ENCODE results near the gene ART1.
"Not testable (repeated sequence)": the region's sequence is repeated elsewhere in the genome, so short reads cannot be mapped to it uniquely, and the experiment has no call there.

ART1 gene

DNA sequence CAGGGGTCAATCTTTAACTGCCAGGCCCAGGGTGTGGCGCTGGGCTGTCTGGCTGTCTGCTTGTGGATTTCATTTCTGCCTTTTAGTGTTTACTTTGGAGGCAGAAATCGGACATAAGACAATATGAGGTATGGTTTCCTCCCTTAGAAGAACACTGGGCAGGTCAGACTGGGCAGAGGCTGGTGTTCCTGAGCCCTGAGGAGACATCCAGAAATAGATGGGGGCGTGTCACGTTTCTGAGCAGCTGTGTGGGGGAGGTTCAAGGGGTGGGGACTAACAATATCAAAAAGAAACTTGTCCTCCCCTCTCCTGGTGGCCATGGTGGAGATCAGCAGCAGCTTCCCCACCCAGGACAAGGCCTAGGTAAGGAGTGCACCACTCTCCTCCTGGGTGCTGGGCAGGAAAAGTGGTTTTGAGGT is at the start of gene ART1:
Gene ART1 (plus strand): TSS at position 312 of the 419 bp plus-strand sequence. CDS start 14,086 bp downstream, outside the sequence.
- no peak for DNase-seq (ENCODE audit: low read depth, low spot score)

- DNase-seq (ENCODE audit: low read depth, low spot score): not testable (repeated sequence)
Measured at GRCh38 chr11:3597743-3598142, 47.2 kb upstream of the ART1 start.

GRCh38 chr11:3600201-3600600 is 44.7 kb upstream of the ART1 start:
- not testable (repeated sequence) for DNase-seq (ENCODE audit: low read depth, low spot score)

DNA sequence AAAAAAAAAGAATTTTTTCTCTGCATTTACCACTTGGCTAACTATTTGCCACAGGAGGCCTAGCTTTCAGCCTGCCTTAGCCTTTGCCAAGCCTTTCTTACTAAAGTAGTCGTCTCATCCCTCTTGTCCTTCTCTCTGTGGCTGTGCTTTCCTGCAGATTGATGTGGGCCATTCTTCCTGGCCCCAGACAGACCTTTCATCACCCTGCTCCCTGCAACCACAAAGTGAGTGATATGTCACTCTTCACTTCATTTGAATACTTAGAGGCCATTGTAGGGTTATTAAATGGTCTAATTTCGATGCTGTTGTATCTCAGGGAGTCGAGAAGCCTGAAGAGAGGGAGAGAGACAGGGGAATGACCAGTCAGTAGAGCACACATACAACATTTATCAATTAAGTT is 40.8 kb upstream of the ART1 start:
- DNase-seq (ENCODE audit: low read depth, low spot score): no peak

- DNase-seq (ENCODE audit: low read depth, low spot score): no peak
Measured at GRCh38 chr11:3605283-3605662, 39.7 kb upstream of the ART1 start.

DNA sequence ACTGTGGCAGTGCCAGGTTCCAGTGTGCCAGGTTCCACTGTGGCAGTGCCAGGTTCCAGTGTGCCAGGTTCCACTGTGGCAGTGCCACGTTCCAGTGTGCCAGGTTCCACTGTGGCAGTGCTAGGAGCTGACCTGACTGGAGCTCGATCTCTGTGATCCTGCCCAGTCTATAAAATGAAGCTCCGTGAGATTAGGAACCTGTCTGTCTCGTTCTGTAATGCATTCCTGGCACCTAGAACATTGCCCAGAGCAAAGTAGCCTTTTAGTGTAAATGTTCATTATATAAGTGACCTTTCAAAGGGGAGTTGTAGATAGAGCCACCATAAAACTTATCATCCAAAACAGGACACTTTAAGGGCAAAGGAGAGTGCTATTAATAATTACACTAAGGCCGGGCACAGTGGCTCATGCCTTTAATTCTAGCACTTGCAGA is 39.1 kb upstream of the ART1 start:
- DNase-seq (ENCODE audit: low read depth, low spot score): no peak

- no peak for DNase-seq (ENCODE audit: low read depth, low spot score)
Measured at GRCh38 chr11:3609416-3610265, 35.3 kb upstream of the ART1 start.

- no peak for DNase-seq (ENCODE audit: low read depth, low spot score)
Measured at GRCh38 chr11:3610846-3611245, 34.1 kb upstream of the ART1 start.

DNA sequence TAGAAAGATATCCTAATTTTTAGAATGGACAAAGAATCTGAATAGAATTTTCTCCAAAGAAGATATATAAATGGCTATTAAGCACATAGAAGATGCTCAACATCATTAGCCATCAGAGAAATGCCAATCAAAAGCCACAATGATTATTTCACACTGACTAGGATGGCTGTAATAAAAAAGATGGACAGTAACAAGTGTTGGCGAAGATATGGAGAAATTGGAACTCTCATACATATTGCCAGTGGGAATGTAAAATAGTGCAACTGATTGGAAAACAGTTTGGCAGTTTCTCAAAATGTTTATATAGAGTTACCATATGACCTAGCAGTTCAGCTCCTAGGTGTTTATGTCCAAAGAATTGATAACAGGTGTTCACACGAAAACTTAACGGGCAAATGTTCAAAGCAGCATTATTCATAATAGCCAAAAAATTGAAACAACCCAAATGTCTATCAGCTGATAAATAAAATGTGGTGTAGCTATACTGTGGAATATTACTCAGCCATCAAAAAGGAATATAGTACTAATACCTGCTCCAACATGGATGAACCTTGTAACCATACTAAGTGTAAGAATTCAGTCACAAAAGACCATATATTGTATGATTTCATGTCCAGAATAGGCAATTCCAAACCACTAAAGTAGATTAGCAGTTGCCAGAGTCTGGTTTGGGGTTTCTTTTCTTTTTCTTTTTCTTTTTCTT is 32.8 kb upstream of the ART1 start:
- no peak for DNase-seq (ENCODE audit: low read depth, low spot score)

- no peak for DNase-seq (ENCODE audit: low read depth, low spot score)
Measured at GRCh38 chr11:3613998-3614741, 30.8 kb upstream of the ART1 start.

DNA sequence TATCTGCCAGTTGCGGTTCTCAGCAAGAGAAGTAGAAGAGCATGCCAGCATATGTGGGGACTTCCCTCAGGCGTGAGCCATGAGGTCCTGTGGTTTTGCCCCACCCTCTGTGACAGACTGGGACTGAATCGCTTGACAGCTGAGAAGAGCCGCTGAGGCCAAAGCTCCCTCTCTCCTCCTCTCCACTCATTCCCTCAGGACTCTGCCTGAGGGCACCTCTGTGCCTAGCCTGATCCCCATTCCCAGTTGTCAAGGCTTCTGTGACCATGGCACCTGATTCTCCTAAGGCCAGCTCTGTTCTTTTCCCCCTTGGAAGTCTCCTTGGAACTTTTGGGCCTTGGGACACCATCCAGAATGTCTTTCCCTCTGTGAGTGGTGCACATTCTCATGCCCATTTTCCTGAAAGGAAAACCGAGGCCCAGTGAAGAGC is 30.2 kb upstream of the ART1 start:
- DNase-seq (ENCODE audit: low read depth, low spot score): no peak

GRCh38 chr11:3615998-3616397 is 28.9 kb upstream of the ART1 start:
- no peak for DNase-seq (ENCODE audit: low read depth, low spot score)

DNA sequence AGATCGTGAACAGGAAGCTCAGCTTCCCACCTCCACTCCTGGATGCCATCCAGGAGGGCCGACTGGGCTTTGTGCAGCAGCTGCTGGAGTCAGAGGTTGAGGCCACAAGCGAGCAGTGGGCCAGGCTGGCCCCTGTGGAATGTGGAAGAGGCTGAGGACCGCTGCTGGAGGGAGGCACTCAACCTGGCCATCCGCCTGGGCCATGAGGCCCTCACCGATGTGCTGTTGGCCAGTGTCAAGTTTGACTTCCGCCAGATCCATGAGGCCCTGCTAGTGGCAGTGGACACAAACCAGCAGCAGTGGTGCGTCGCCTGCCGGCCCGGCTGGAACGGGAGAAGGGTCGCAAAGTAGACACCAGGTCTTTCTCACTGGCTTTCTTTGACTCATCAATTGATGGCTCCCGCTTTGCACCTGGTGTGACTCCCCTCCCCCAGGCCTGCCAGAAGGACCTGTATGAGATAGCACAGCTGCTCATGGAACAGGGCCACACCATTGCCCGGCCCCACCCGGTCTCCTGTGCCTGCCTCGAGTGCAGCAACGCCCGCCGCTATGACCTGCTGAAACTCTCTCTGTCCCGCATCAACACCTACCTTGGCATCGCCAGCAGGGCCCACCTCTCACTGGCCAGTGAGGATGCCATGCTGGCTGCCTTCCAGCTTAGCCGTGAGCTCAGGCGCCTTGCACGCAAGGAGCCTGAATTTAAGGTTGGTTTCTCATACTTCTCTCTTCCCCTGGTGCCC is 28.0 kb upstream of the ART1 start:
- DNase-seq (ENCODE audit: low read depth, low spot score): no peak

DNA sequence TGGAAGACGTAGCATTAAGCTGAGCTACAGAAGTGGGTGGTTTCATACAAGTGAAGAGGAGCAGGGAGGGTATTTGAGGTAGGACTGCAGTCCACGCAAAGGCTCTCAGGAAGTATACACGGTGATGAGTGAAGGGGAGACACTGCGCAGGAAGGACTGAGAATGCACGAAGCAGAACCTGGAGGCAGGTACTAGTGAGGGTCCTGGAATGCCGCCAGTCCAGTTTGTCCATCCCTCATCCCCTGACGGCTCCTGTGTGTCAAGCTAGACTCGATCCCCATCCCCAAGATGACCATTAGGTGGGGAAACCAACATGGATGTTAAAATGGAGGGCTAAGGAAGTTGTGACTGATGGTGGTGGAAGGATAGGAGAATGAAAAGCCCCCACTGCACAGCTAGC is 26.9 kb upstream of the ART1 start:
- DNase-seq (ENCODE audit: low read depth, low spot score): no peak

GRCh38 chr11:3622521-3622920 is 22.4 kb upstream of the ART1 start:
- no peak for DNase-seq (ENCODE audit: low read depth, low spot score)

- DNase-seq (ENCODE audit: low read depth, low spot score): no peak
Measured at GRCh38 chr11:3623121-3623520, 21.8 kb upstream of the ART1 start.

DNA sequence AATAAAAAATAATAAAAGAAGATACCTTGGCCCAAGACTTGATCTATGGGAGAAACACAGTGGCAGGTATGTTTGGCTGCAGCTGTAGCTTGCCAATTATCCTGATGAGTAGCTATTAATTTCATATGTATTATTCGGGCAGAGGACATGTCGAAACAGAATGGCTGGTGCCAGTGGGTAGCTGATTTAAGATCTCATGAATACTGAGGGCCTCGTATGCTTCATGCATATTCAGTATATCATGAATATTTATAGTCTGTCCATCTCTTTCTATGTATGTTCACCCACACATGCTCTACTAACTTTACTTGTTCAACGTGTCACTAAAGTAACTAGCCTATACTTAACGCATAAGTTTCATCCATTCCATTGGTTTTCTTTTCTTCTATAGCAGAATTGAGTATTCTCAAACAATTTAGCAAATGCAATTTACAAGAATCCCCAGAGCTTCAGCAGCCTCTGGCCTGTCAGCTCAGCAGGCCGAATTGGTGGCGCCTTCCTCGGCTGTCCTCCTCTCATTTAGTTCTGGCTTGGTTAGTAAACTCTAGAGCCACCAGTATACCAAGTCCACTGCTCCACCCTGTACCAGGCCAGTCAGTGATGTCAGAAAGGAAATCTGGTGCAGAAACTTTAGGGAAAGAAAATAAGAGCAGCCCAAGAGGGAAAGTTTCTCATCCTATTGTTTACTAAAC is 21.0 kb upstream of the ART1 start:
- no peak for DNase-seq (ENCODE audit: low read depth, low spot score)

DNA sequence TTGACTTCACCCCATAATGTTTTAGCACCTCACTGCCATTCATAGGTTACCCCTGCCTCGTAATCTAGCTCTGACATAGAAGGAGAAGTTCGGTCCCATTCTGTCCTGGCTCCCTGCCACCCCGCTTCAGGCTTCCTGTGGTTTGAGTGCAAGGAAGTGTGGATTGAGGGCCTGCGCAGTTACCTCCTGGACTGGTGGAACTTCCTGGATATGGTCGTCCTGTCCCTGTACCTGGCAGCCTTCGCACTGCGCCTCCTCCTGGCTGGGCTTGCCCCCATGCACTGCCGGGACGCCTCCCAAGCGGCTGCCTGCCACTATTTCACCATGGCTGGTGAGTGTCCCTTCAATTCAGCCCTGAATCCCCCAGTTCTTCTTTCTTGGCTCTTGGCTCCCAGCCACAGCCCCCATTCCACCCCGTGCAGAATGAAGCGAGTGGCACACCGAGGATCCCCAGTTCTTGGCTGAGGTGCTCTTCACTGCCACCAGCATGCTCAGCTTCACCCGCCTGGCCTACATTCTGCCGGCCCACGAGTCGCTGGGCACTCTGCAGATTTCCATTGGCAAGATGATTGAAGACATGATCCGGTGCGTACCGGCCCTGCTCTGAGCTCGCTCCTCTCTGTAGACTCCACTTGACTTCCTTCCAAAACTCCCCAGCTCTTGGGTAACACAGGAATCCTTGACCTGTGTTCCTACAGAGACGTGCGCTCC is 18.5 kb upstream of the ART1 start:
- DNase-seq (ENCODE audit: low read depth, low spot score): no peak

DNA sequence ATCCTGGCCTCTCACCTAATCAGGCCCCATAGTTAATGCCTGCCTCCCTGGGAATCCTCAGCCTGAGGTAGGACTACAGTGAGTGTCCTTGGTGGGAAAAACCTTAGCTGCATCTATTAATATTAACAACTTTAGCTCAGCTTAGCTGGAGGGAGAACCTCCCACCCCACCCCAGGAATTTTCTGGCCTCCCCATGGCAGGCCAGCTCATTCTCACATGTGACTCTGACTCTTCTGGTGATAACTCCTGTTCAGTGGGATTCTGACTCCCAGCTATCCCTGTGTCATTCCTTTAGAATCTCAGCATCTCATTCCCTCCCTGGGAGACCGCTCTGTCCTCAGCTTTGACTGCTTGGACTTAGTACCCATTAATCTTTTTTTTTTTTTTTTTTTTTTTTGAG is 17.6 kb upstream of the ART1 start:
- no peak for DNase-seq (ENCODE audit: low read depth, low spot score)

GRCh38 chr11:3631331-3631730 is 13.6 kb upstream of the ART1 start:
- no peak for DNase-seq (ENCODE audit: low read depth, low spot score)

All from brain pericyte (primary cell).